GM15510 (cell line): Measurements from ENCODE around the gene PRAMEF18.
"Not testable (repeated sequence)": the region's sequence is repeated elsewhere in the genome, so short reads cannot be mapped to it uniquely, and the experiment has no call there.

Experiments used
- POLR2A ChIP-seq: IDR thresholded peaks from 3 replicates; pipeline ENCODE4 v1.6.1; 2011; ENCODE audit warnings: borderline replicate concordance; ENCODE audit not compliant: insufficient read length; ENCODE audit errors: extremely low read depth

The PRAMEF18 gene

GRCh38 chr1:13225675-13226204 is at the start of gene PRAMEF18:
Gene PRAMEF18 (minus strand): TSS chr1:13226154. CDS start chr1:13226106, 48 bp downstream.
- not testable (repeated sequence) for TF ChIP-seq POLR2A

- TF ChIP-seq POLR2A, result not testable (repeated sequence)
These were observed 27.9 kb upstream of the PRAMEF18 start, which contains the start of gene PRAMEF5 for GRCh38 chr1:13253898-13254297. Gene PRAMEF5 (plus strand): TSS chr1:13254198. CDS start chr1:13259269, 5,071 bp downstream.

GRCh38 chr1:13228343-13228781 is 2.4 kb upstream of the PRAMEF18 start:
- TF ChIP-seq POLR2A, result no peak

- TF ChIP-seq POLR2A, result no peak
These were observed 1.4 kb downstream of the PRAMEF18 start for GRCh38 chr1:13224480-13225060.

GRCh38 chr1:13201309-13201708 is 24.6 kb downstream of the PRAMEF18 start, which contains the start of gene PRAMEF13:
Gene PRAMEF13 (minus strand): TSS chr1:13201409. CDS start chr1:13199589, 1,820 bp downstream.
- not testable (repeated sequence) for TF ChIP-seq POLR2A
